Panc1 (cell line): ENCODE results near the gene FARSA. TPM values are rescaled to one million over a fixed set of nuclear protein-coding genes. Genes with fewer than 3 reads are reported as not detected.
A peak's percentile ranks its signal among the peaks of the same experiment; 100 is the strongest.

Source experiments
- ATAC-seq: fragments of 200-7000 bp; cut with Tn5 transposase; 2 replicates; pipeline ENCODE4 v1.9.1; 2020; ENCODE audit warnings: mild to moderate bottlenecking, moderate library complexity
- BruUV-seq: library from RNA; stranded (reverse); fragments of 400-500 nt; replicated peaks from 2 replicates; lab custom pipeline; 2021; lab: Mats Ljungman, UMichigan
- CTCF ChIA-PET: fragments of 300-600 bp; sonication (Branson Sonifier 250); formaldehyde crosslinking; loops from one replicate; lab custom pipeline; 2022; ENCODE audit warnings: antibody characterized with exemption; lab: Charles Lee
- POLR2A ChIA-PET: fragments of 300-600 bp; sonication (Branson Sonifier 250); formaldehyde crosslinking; loops from one replicate; lab custom pipeline; 2022; ENCODE audit warnings: antibody characterized with exemption; lab: Charles Lee
- DNase-seq: peaks from one replicate; pipeline ENCODE4 v3.0.0-alpha.2; 2010; ENCODE audit warnings: low read depth, low spot score
- H3K27ac ChIP-seq: 2 replicates; pipeline ENCODE4 v1.5.1; 2011; ENCODE audit warnings: mild to moderate bottlenecking, low read length, inconsistent platforms
- H3K27me3 ChIP-seq: fragments of 200-500 bp; sonication (Bioruptor generic); 2 replicates; pipeline ENCODE4 v1.6.0; 2014; ENCODE audit warnings: low read length, inconsistent platforms; ENCODE audit not compliant: control insufficient read depth, insufficient read depth
- H3K36me3 ChIP-seq: fragments of 200-500 bp; sonication (Bioruptor generic); 2 replicates; pipeline ENCODE4 v1.5.1; 2014; ENCODE audit warnings: inconsistent platforms, mild to moderate bottlenecking, low read length, moderate library complexity; ENCODE audit not compliant: control insufficient read depth, insufficient read depth
- H3K4me1 ChIP-seq: 2 replicates; pipeline ENCODE4 v1.5.1; 2011; ENCODE audit warnings: inconsistent platforms, mild to moderate bottlenecking, low read length, moderate library complexity; ENCODE audit not compliant: control insufficient read depth, insufficient read depth
- H3K4me3 ChIP-seq, 2 experiments: 2 replicates each; pipeline ENCODE4 v1.5.1; 2011 to 2012; ENCODE audit warnings: low read depth in 2 of 2, low read length in 2 of 2, mild to moderate bottlenecking in 2 of 2, inconsistent platforms in 1 of 2, moderate library complexity in 1 of 2
- H3K9me3 ChIP-seq: fragments of 200-500 bp; sonication (Bioruptor generic); 2 replicates; pipeline ENCODE4 v1.5.1; 2014; ENCODE audit warnings: low read depth, mild to moderate bottlenecking, inconsistent platforms, low read length, moderate library complexity; ENCODE audit not compliant: control insufficient read depth, insufficient read depth
- CTCF ChIP-seq: fragments of 450-650 bp; IDR thresholded peaks from 2 replicates; pipeline ENCODE4 v1.5.1; 2017; ENCODE audit warnings: mild to moderate bottlenecking
- POLR2AphosphoS5 ChIP-seq: IDR thresholded peaks from 2 replicates; pipeline ENCODE4 v1.6.1; 2012; ENCODE audit warnings: mild to moderate bottlenecking, low read depth, low read length, moderate library complexity
- REST ChIP-seq, 2 experiments: IDR thresholded peaks; 2 replicates each; pipeline ENCODE4 v1.6.1; 2011 to 2012; ENCODE audit warnings: low read depth in 2 of 2, control low read depth in 1 of 2, low read length in 1 of 2, mild to moderate bottlenecking in 1 of 2, moderate library complexity in 1 of 2; ENCODE audit not compliant: insufficient read depth in 1 of 2
- SIN3A ChIP-seq: IDR thresholded peaks from 2 replicates; pipeline ENCODE4 v1.6.1; 2012; ENCODE audit warnings: low read depth, mild to moderate bottlenecking, low read length, moderate library complexity, borderline replicate concordance; ENCODE audit not compliant: insufficient read depth
- TCF7L2 ChIP-seq: IDR thresholded peaks from 2 replicates; pipeline ENCODE4 v1.6.1; 2011; ENCODE audit warnings: mild to moderate bottlenecking, low read depth, low read length, inconsistent platforms
- in situ Hi-C: cut with HindIII; loops from 2 replicates; pipeline ENCODE4 v1.10.0; 2016; ENCODE audit warnings: low sequenced_read_pairs, low pct_unique_long_range_greater_than_20kb
- intact Hi-C: fragments of 100-400 bp; cut with micrococcal nuclease; formaldehyde crosslinking; loops from one replicate; pipeline ENCODE4 v1.10.0; 2022; ENCODE audit not compliant: unreplicated experiment
- total RNA-seq: library from RNA; stranded (reverse); gene quantifications from one replicate; pipeline ENCODE4 v1.2.1, GENCODE V29; 2021; ENCODE audit not compliant: unreplicated experiment

The FARSA gene
- total RNA-seq, 1 experiment from 2014 or later, result 80.3 TPM

- H3K36me3 ChIP-seq, result peaks cover 23% of the 10 kb centered on the region
- intact Hi-C loops (no loop called here), in situ Hi-C loops (no loop called here)
- ATAC-seq (no peak), DNase-seq (no peak)
- no peaks in the 10 kb centered on the region for H3K27me3 ChIP-seq
- H3K4me3 ChIP-seq, result no peak overlapping the region
- BruUV-seq, result no TSS peak
- CTCF ChIA-PET, result no interaction called here
- H3K4me1 ChIP-seq, result peaks cover 25% of the 10 kb centered on the region
- no peak for TF ChIP-seq POLR2AphosphoS5
- TF ChIP-seq SIN3A, result no peak
- no peak for TF ChIP-seq REST (IDR thresholded peaks at IDR 0.05; ENCODE audit: insufficient read depth in 1 of 2, low read depth in 2 of 2, low read length in 1 of 2)
- TF ChIP-seq CTCF, result no peak
- TF ChIP-seq TCF7L2, result no peak
- POLR2A ChIA-PET, result no interaction called here
- no peaks in the 10 kb centered on the region for H3K9me3 ChIP-seq
- peak overlapping the region; percentile 57; the same call in 1 of the 2 replicates for H3K27ac ChIP-seq
These were observed 10.7 kb upstream of the FARSA start for GRCh38 chr19:12944104-12944674.

GRCh38 chr19:12943437-12944044 is 10.0 kb upstream of the FARSA start:
- ChIA-PET POLR2A (no interaction called here), CTCF (interaction anchor here (0.6 kb wide), 1 partner anchor 486 kb away, joined by 9 read pairs; no protein-coding TSS in a partner anchor)

More at GRCh38 chr19:12943437-12944044, 10.0 kb upstream of the FARSA start:
- Histone ChIP-seq H3K36me3 (peaks cover 27% of the 10 kb centered on the region), H3K4me3 (no peak overlapping the region), H3K27ac (no peak overlapping the region), H3K27me3 (no peaks in the 10 kb centered on the region), H3K9me3 (no peaks in the 10 kb centered on the region), H3K4me1 (peaks cover 25% of the 10 kb centered on the region)
- in situ Hi-C loops, result no loop called here
- ATAC-seq (no peak), DNase-seq (no peak)
- TSS peak; percentile 37 for BruUV-seq
- intact Hi-C loops, result no loop called here
- TF ChIP-seq REST (IDR thresholded peaks at IDR 0.05; ENCODE audit: insufficient read depth in 1 of 2, low read depth in 2 of 2, low read length in 1 of 2), result no peak
- TF ChIP-seq TCF7L2, result no peak
- TF ChIP-seq SIN3A, result no peak
- no peak for TF ChIP-seq CTCF
- no peak for TF ChIP-seq POLR2AphosphoS5
